ENCODE data around the gene SHISA6.

DNA sequence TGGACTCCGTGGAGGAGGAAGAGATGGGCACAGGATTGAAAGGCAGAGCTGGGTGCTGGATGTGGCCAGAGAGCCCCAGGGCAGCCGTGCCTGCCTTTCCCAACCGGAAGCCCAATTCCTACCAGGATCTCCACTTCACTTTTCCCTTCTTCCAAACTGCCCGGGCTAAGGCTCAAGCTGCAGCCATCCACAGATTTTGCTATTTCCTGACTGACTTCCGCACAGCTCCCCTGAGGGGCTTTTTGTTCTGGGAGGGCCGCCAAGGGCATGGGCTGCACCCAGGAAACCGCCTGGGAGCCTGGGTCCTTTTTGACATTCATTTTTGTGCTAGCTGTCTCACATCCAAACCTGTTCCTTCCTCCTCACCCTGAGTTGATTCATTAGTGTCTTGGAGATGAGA is 4.2 kb downstream of the SHISA6 start:
- TF ChIP-seq EZH2 (IDR thresholded peaks at IDR 0.05; ENCODE audit: borderline replicate concordance, insufficient read depth, low read length, poor library complexity, severe bottlenecking) (no peak), TAF1 (IDR thresholded peaks at IDR 0.05; ENCODE audit: low read depth) (no peak), POLR2AphosphoS5 (IDR thresholded peaks at IDR 0.05) (no peak), EP300 (conservative IDR thresholded peaks at IDR 0.05; ENCODE audit: poor library complexity, severe bottlenecking) (no peak)
- TF ChIP-seq, protein P1, sequence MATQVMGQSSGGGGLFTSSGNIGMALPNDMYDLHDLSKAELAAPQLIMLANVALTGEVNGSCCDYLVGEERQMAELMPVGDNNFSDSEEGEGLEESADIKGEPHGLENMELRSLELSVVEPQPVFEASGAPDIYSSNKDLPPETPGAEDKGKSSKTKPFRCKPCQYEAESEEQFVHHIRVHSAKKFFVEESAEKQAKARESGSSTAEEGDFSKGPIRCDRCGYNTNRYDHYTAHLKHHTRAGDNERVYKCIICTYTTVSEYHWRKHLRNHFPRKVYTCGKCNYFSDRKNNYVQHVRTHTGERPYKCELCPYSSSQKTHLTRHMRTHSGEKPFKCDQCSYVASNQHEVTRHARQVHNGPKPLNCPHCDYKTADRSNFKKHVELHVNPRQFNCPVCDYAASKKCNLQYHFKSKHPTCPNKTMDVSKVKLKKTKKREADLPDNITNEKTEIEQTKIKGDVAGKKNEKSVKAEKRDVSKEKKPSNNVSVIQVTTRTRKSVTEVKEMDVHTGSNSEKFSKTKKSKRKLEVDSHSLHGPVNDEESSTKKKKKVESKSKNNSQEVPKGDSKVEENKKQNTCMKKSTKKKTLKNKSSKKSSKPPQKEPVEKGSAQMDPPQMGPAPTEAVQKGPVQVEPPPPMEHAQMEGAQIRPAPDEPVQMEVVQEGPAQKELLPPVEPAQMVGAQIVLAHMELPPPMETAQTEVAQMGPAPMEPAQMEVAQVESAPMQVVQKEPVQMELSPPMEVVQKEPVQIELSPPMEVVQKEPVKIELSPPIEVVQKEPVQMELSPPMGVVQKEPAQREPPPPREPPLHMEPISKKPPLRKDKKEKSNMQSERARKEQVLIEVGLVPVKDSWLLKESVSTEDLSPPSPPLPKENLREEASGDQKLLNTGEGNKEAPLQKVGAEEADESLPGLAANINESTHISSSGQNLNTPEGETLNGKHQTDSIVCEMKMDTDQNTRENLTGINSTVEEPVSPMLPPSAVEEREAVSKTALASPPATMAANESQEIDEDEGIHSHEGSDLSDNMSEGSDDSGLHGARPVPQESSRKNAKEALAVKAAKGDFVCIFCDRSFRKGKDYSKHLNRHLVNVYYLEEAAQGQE (IDR thresholded peaks at IDR 0.05; ENCODE audit: borderline replicate concordance), result no peak
- TF ChIP-seq, protein P2, sequence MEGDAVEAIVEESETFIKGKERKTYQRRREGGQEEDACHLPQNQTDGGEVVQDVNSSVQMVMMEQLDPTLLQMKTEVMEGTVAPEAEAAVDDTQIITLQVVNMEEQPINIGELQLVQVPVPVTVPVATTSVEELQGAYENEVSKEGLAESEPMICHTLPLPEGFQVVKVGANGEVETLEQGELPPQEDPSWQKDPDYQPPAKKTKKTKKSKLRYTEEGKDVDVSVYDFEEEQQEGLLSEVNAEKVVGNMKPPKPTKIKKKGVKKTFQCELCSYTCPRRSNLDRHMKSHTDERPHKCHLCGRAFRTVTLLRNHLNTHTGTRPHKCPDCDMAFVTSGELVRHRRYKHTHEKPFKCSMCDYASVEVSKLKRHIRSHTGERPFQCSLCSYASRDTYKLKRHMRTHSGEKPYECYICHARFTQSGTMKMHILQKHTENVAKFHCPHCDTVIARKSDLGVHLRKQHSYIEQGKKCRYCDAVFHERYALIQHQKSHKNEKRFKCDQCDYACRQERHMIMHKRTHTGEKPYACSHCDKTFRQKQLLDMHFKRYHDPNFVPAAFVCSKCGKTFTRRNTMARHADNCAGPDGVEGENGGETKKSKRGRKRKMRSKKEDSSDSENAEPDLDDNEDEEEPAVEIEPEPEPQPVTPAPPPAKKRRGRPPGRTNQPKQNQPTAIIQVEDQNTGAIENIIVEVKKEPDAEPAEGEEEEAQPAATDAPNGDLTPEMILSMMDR (IDR thresholded peaks at IDR 0.05; ENCODE audit: poor library complexity, severe bottlenecking), result no peak
